NCI-H187 treated with DMSO at 0.1 percent for 48 hours (cell line): ENCODE measurements around the gene KLK3.

Experiments used
- DNase-seq: peaks from one replicate; lab custom pipeline; 2025; lab: John Stamatoyannopoulos, UW

Gene KLK3

GRCh38 chr19:50898018-50898417 is 43.3 kb downstream of the KLK3 start:
- DNase-seq = no peak

GRCh38 chr19:50899569-50899968 is 44.9 kb downstream of the KLK3 start:
- no peak for DNase-seq

- no peak for DNase-seq
Measured at GRCh38 chr19:50902640-50903039, 47.9 kb downstream of the KLK3 start.

GRCh38 chr19:50906217-50906616 is 51.5 kb downstream of the KLK3 start:
- peak; percentile 10 for DNase-seq

- no peak for DNase-seq
Measured at GRCh38 chr19:50908336-50908735, 53.6 kb downstream of the KLK3 start.

GRCh38 chr19:50909240-50910070 is 54.7 kb downstream of the KLK3 start:
- no peak for DNase-seq
